ENCODE data around the gene RANBP17. TPM values are rescaled to one million over a fixed set of nuclear protein-coding genes. Genes with fewer than 3 reads are reported as not detected.

RANBP17 gene
- total and polyA plus RNA-seq, 2 experiments from 2014 or later = 3.7 to 3.8 TPM

DNA sequence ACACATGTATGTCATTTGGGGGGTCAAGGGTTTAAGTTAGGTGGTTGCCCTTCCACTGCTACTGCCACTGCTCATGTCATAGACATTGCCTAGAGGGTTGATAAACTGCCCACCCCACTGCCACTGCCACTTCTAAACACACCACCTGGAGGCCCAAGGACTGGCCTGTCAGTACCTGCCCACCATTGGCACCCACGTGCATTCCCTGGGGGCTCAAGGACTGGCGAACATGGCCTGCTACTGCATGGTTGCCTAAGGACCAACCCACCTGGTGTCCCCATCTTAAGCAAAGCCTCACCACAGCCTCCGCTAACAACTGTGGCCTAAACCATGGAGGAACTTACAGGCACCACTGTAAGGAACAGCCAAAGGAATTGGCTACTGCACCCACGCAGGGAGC lies 261.6 kb downstream of the RANBP17 start:
- Histone ChIP-seq H3K4me1 (ENCODE audit: insufficient read depth) (peaks cover 10% of the 10 kb centered on the region), H2AFZ (no peak overlapping the region), H3K4me3 (no peak overlapping the region), H3K9me2 (ENCODE audit: insufficient read depth) (no peaks in the 10 kb centered on the region), H3K79me2 (ENCODE audit: insufficient read depth) (no peaks in the 10 kb centered on the region), H4K20me1 (ENCODE audit: insufficient read depth) (no peaks in the 10 kb centered on the region), H3K27me3 (replicated peaks; ENCODE audit: insufficient read depth) (no peaks in the 10 kb centered on the region), H3K27ac (no peak overlapping the region), H3K9ac (no peak overlapping the region), H3K4me2 (ENCODE audit: unreplicated experiment) (no peak overlapping the region), H3K36me3 (ENCODE audit: low read depth) (no peaks in the 10 kb centered on the region), H3F3A (ENCODE audit: insufficient read depth) (peaks cover 13% of the 10 kb centered on the region; the same call in 1 of the 2 replicates), H3K9me3 (ENCODE audit: low read depth) (no peaks in the 10 kb centered on the region)
- in situ Hi-C loops (cut with MboI) = no loop called here
- no peak for DNase-seq
- WGBS, 2 experiments (ENCODE audit: low coverage in 1 of 2, low lambda C conversion rate in 2 of 2, missing lambda C conversion rate in 2 of 2) = 63 to 76% methylated on average over 4 of the region's 4 CpGs
- TF ChIP-seq EZH2 (IDR thresholded peaks at IDR 0.05; ENCODE audit: insufficient read depth, poor library complexity, severe bottlenecking) = no peak
- no peak for TF ChIP-seq EZH2phosphoT487 (IDR thresholded peaks at IDR 0.05; ENCODE audit: insufficient read depth, low read depth)

GRCh38 chr5:171127314-171127713 lies 265.5 kb downstream of the RANBP17 start:
- Histone ChIP-seq H3K9ac (no peak overlapping the region), H3K4me2 (ENCODE audit: unreplicated experiment) (no peak overlapping the region), H3K9me3 (ENCODE audit: low read depth) (no peaks in the 10 kb centered on the region), H3K9me2 (ENCODE audit: insufficient read depth) (no peaks in the 10 kb centered on the region), H4K20me1 (ENCODE audit: insufficient read depth) (no peaks in the 10 kb centered on the region), H3F3A (ENCODE audit: insufficient read depth) (peaks cover 13% of the 10 kb centered on the region; the same call in 1 of the 2 replicates), H3K27ac (no peak overlapping the region), H3K79me2 (ENCODE audit: insufficient read depth) (no peaks in the 10 kb centered on the region), H3K4me1 (ENCODE audit: insufficient read depth) (peaks cover 10% of the 10 kb centered on the region), H3K36me3 (ENCODE audit: low read depth) (no peaks in the 10 kb centered on the region), H3K27me3 (replicated peaks; ENCODE audit: insufficient read depth) (no peaks in the 10 kb centered on the region), H3K4me3 (no peak overlapping the region), H2AFZ (no peak overlapping the region)
- in situ Hi-C loops (cut with MboI) = no loop called here
- DNase-seq = peak; percentile 12
- no peak for TF ChIP-seq EZH2phosphoT487 (IDR thresholded peaks at IDR 0.05; ENCODE audit: insufficient read depth, low read depth)
- no peak for TF ChIP-seq EZH2 (IDR thresholded peaks at IDR 0.05; ENCODE audit: insufficient read depth, poor library complexity, severe bottlenecking)
- 18 to 19% methylated on average over 2 of the region's 2 CpGs for WGBS, 2 experiments (ENCODE audit: low coverage in 1 of 2, low lambda C conversion rate in 2 of 2, missing lambda C conversion rate in 2 of 2)

GRCh38 chr5:171128136-171128535 lies 266.3 kb downstream of the RANBP17 start:
- no peaks in the 10 kb centered on the region for H3K27me3 ChIP-seq (replicated peaks; ENCODE audit: insufficient read depth)
- H3K27ac ChIP-seq = no peak overlapping the region
- no peaks in the 10 kb centered on the region for H3K9me2 ChIP-seq (ENCODE audit: insufficient read depth)
- H2AFZ ChIP-seq = no peak overlapping the region
- no peak for DNase-seq
- H3K36me3 ChIP-seq (ENCODE audit: low read depth) = no peaks in the 10 kb centered on the region
- no peaks in the 10 kb centered on the region for H4K20me1 ChIP-seq (ENCODE audit: insufficient read depth)
- no peaks in the 10 kb centered on the region for H3K9me3 ChIP-seq (ENCODE audit: low read depth)
- H3K4me2 ChIP-seq (ENCODE audit: unreplicated experiment) = no peak overlapping the region
- H3K4me3 ChIP-seq = no peak overlapping the region
- WGBS, 2 experiments (ENCODE audit: low coverage in 1 of 2, low lambda C conversion rate in 2 of 2, missing lambda C conversion rate in 2 of 2) = 73 to 86% methylated on average over 4 of the region's 4 CpGs
- no peak overlapping the region for H3K9ac ChIP-seq
- TF ChIP-seq EZH2phosphoT487 (IDR thresholded peaks at IDR 0.05; ENCODE audit: insufficient read depth, low read depth) = no peak
- TF ChIP-seq EZH2 (IDR thresholded peaks at IDR 0.05; ENCODE audit: insufficient read depth, poor library complexity, severe bottlenecking) = no peak
- H3K4me1 ChIP-seq (ENCODE audit: insufficient read depth) = peaks cover 10% of the 10 kb centered on the region
- H3F3A ChIP-seq (ENCODE audit: insufficient read depth) = peaks cover 13% of the 10 kb centered on the region; the same call in 1 of the 2 replicates
- H3K79me2 ChIP-seq (ENCODE audit: insufficient read depth) = no peaks in the 10 kb centered on the region
- in situ Hi-C loops (cut with MboI) = no loop called here

- no peaks in the 10 kb centered on the region for H3K9me3 ChIP-seq (ENCODE audit: low read depth)
- no peaks in the 10 kb centered on the region for H3K27me3 ChIP-seq (replicated peaks; ENCODE audit: insufficient read depth)
- DNase-seq = no peak
- no peak for TF ChIP-seq EZH2phosphoT487 (IDR thresholded peaks at IDR 0.05; ENCODE audit: insufficient read depth, low read depth)
- no peak for TF ChIP-seq EZH2 (IDR thresholded peaks at IDR 0.05; ENCODE audit: insufficient read depth, poor library complexity, severe bottlenecking)
- peaks cover 13% of the 10 kb centered on the region; the same call in 1 of the 2 replicates for H3F3A ChIP-seq (ENCODE audit: insufficient read depth)
- peaks cover 10% of the 10 kb centered on the region for H3K4me1 ChIP-seq (ENCODE audit: insufficient read depth)
- no peaks in the 10 kb centered on the region for H3K36me3 ChIP-seq (ENCODE audit: low read depth)
- H3K79me2 ChIP-seq (ENCODE audit: insufficient read depth) = no peaks in the 10 kb centered on the region
- no peak overlapping the region for H3K27ac ChIP-seq
- H2AFZ ChIP-seq = no peak overlapping the region
- H3K9ac ChIP-seq = no peak overlapping the region
- WGBS, 2 experiments (ENCODE audit: low coverage in 1 of 2, low lambda C conversion rate in 2 of 2, missing lambda C conversion rate in 2 of 2) = 41 to 53% methylated on average over 5 of the region's 5 CpGs
- H4K20me1 ChIP-seq (ENCODE audit: insufficient read depth) = no peaks in the 10 kb centered on the region
- H3K4me2 ChIP-seq (ENCODE audit: unreplicated experiment) = no peak overlapping the region
- H3K9me2 ChIP-seq (ENCODE audit: insufficient read depth) = no peaks in the 10 kb centered on the region
- H3K4me3 ChIP-seq = no peak overlapping the region
- in situ Hi-C loops (cut with MboI) = no loop called here
Observed at GRCh38 chr5:171129308-171129707, 267.5 kb downstream of the RANBP17 start.

DNA sequence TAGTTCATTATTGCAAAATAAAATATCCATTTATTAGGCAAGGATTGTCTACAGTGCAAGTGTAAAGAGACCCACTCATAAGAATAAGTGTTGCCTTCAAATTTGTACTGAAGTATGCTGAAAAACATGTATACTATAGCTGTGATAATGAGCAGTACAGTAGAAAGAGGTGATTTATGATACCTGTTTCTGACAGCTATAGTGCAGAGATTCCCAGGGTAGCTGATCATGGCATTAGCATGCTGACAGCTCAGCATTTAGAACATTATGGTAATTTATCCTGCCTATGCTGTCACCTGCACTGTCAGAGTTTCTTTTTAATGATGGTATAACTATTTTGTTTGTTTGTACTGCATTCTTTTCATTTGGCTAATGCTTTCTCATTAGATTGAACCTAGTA lies 269.7 kb downstream of the RANBP17 start:
- Histone ChIP-seq H3K27ac (no peak overlapping the region), H3F3A (ENCODE audit: insufficient read depth) (peaks cover 12% of the 10 kb centered on the region; the same call in 1 of the 2 replicates), H3K9ac (no peak overlapping the region), H3K4me1 (ENCODE audit: insufficient read depth) (peaks cover 10% of the 10 kb centered on the region), H3K4me3 (no peak overlapping the region), H3K9me2 (ENCODE audit: insufficient read depth) (no peaks in the 10 kb centered on the region), H3K79me2 (ENCODE audit: insufficient read depth) (no peaks in the 10 kb centered on the region), H2AFZ (no peak overlapping the region), H3K9me3 (ENCODE audit: low read depth) (no peaks in the 10 kb centered on the region), H3K36me3 (ENCODE audit: low read depth) (no peaks in the 10 kb centered on the region), H4K20me1 (ENCODE audit: insufficient read depth) (no peaks in the 10 kb centered on the region), H3K27me3 (replicated peaks; ENCODE audit: insufficient read depth) (no peaks in the 10 kb centered on the region), H3K4me2 (ENCODE audit: unreplicated experiment) (no peak overlapping the region)
- in situ Hi-C loops (cut with MboI) = no loop called here
- no peak for TF ChIP-seq EZH2 (IDR thresholded peaks at IDR 0.05; ENCODE audit: insufficient read depth, poor library complexity, severe bottlenecking)
- no peak for DNase-seq
